Activated CD8-positive, alpha-beta T cell treated with anti-CD3 and anti-CD28 coated beads, Interleukin-2, amount 10 ng/mL, durations not matched to agents 7 days and 5 days (primary cell): ENCODE measurements around the gene RPS6KB1. TPM values are rescaled to one million over a fixed set of nuclear protein-coding genes. Genes with fewer than 3 reads are reported as not detected.
"Not testable (repeated sequence)": the region's sequence is repeated elsewhere in the genome, so short reads cannot be mapped to it uniquely, and the experiment has no call there.

Experiments used
- ATAC-seq: fragments of 150-1000 bp; cut with Tn5 transposase; one replicate; pipeline ENCODE4 v1.10.0; 2021; ENCODE audit warnings: moderate library complexity
- CTCF ChIA-PET: fragments of 350-600 bp; sonication (Branson Sonifier 250); formaldehyde crosslinking; loops from one replicate; lab custom pipeline; 2021; ENCODE audit warnings: antibody characterized with exemption; lab: Charles Lee
- POLR2A ChIA-PET: fragments of 350-600 bp; sonication (Branson Sonifier 250); formaldehyde crosslinking; loops from one replicate; lab custom pipeline; 2021; ENCODE audit warnings: antibody characterized with exemption; lab: Charles Lee
- DNase-seq: peaks from one replicate; pipeline ENCODE4 v3.0.0-alpha.2; 2020
- H3K27ac Mint-ChIP-seq: one replicate; pipeline ENCODE4 v1.8.0; 2021; ENCODE audit warnings: mild to moderate bottlenecking, mixed read lengths
- H3K27me3 Mint-ChIP-seq: one replicate; pipeline ENCODE4 v1.8.0; 2021; ENCODE audit warnings: low read depth, mixed read lengths
- H3K36me3 Mint-ChIP-seq: one replicate; pipeline ENCODE4 v1.8.0; 2021; ENCODE audit warnings: low read depth, mixed read lengths
- H3K4me1 Mint-ChIP-seq: one replicate; pipeline ENCODE4 v1.8.0; 2021; ENCODE audit warnings: low read depth, mixed read lengths
- H3K4me3 Mint-ChIP-seq: one replicate; pipeline ENCODE4 v1.8.0; 2021; ENCODE audit warnings: mild to moderate bottlenecking, mixed read lengths
- H3K9me3 Mint-ChIP-seq: one replicate; pipeline ENCODE4 v1.8.0; 2022; ENCODE audit warnings: mixed read lengths; ENCODE audit not compliant: insufficient read depth
- total RNA-seq, 2 experiments: library from RNA; stranded (reverse); gene quantifications; one replicate each; pipeline ENCODE4 v1.2.3, GENCODE V29; 2021

The RPS6KB1 gene
- 10 to 100 TPM; 47.5 to 48.7 TPM for total RNA-seq

DNA sequence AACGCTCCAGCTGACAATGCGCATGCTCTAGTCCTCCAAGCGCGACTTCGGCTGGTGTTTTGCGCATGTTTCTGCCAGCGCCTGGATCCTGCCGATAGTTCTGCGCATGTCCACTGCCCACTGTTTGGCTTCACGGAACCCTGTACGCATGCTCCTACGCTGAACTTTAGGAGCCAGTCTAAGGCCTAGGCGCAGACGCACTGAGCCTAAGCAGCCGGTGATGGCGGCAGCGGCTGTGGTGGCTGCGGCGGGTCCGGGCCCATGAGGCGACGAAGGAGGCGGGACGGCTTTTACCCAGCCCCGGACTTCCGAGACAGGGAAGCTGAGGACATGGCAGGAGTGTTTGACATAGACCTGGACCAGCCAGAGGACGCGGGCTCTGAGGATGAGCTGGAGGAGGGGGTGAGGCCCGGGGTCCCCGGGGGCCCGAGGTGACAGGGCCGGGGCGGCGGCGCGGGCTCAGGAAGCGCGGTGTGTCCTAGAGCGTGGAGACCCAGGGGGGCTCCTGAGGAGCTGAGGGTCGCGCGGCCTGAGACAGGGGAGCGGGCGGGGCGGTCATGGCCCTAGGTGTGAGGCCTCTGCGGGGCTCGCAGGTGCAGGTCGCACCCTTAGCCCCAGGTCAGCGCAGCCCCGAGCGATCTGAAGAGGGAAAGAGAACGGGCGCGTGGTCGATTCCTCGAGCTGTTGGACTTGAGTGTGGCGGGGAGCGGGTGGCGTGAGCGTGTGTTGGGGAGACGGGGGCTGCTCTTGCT lies at the start of gene RPS6KB1, which contains the start of gene TUBD1:
Gene RPS6KB1, plus strand, starts transcription at position 198 of the 752 bp plus-strand sequence. Its CDS starts 64 bp downstream, at position 262.
Gene TUBD1, minus strand, starts transcription at position 20 of the 752 bp plus-strand sequence. CDS start 1,941 bp downstream, outside the sequence.
- POLR2A ChIA-PET, result interaction anchor here (0.6 to 2.2 kb wide), 17 partner anchors 22 to 1886 kb away, joined by 3 to 11 read pairs (median 3); partner anchors contain the start of genes CLTC, PTRH2, RNFT1 and SRSF1
- peaks cover 30% of the 10 kb centered on the region for H3K36me3 Mint-ChIP-seq
- peak within 1 kb of the TSS; percentile 99 for H3K27ac Mint-ChIP-seq
- H3K4me3 Mint-ChIP-seq, result peak within 1 kb of the TSS; percentile 100
- no peaks in the 10 kb centered on the region for H3K9me3 Mint-ChIP-seq
- peak; percentile 99 for DNase-seq
- peak; percentile 96 for ATAC-seq
- H3K27me3 Mint-ChIP-seq, result no peaks in the 10 kb centered on the region
- CTCF ChIA-PET, result interaction anchor here (1.0 to 4.3 kb wide), 8 partner anchors 11 to 185 kb away, joined by 3 to 21 read pairs (median 5); partner anchors contain the start of genes PTRH2 and VMP1
- peaks cover 49% of the 10 kb centered on the region for H3K4me1 Mint-ChIP-seq

- no peaks in the 10 kb centered on the region for H3K9me3 Mint-ChIP-seq
- no peak overlapping the region for H3K4me3 Mint-ChIP-seq
- POLR2A ChIA-PET, result interaction anchor here (1.5 to 10.9 kb wide), 7 partner anchors 6 to 90 kb away, joined by 3 to 406 read pairs (median 12); no protein-coding TSS in a partner anchor
- H3K4me1 Mint-ChIP-seq, result peaks cover 77% of the 10 kb centered on the region
- H3K27me3 Mint-ChIP-seq, result no peaks in the 10 kb centered on the region
- DNase-seq, result no peak
- CTCF ChIA-PET, result interaction anchor here (1.0 to 1.2 kb wide), 4 partner anchors 14 to 66 kb away, joined by 3 to 4 read pairs (median 3); no protein-coding TSS in a partner anchor
- H3K27ac Mint-ChIP-seq, result peak overlapping the region; percentile 66
- no peak for ATAC-seq
- H3K36me3 Mint-ChIP-seq, result peaks cover 32% of the 10 kb centered on the region
Observed at GRCh38 chr17:59844884-59845594, 47.9 kb upstream of the RPS6KB1 start.

DNA sequence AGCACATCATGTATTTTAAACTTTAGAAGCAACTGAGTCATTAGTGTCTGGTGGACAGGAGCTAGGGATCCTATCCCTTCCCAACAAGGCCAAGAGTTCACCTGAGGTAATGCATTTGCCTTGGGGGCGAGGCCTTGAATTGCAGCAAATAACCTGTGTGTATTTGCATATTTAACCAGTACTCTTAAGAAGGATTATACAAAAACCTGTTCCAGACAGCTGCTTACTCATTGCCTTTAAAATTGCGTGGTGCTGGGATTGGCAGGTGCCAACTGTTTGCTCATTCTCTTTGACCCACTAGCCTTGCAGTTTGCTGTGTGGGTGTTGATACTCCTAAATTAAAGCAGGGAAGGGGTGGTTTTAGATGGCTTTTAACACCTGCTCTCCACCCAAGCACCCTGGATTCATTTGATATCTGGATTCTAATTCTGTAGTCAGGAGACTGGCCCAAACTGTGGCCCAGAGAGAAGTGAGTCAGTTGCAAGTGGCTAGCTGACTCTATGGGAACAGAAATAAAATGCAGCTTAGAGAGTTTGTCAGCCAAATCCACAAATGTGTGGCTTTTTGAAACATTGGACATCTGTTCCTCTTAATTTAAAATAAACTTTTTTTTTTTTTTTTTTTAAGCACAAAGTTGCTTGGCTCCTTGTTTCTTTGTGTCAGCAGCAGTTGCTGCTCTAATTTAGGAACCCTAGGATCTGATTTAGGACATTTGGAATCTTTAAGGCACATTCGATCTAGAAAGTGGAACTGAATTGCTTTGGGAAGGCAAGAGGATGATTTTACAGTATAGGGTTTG lies 47.1 kb upstream of the RPS6KB1 start:
- ChIA-PET POLR2A (interaction anchor here (1.2 to 10.9 kb wide), 9 partner anchors 7 to 119 kb away, joined by 3 to 406 read pairs (median 9); partner anchors contain the start of gene RNFT1), CTCF (interaction anchor here (1.0 to 2.7 kb wide), 6 partner anchors 15 to 67 kb away, joined by 3 to 13 read pairs (median 4); no protein-coding TSS in a partner anchor)
- no peaks in the 10 kb centered on the region for H3K9me3 Mint-ChIP-seq
- H3K36me3 Mint-ChIP-seq, result peaks cover 25% of the 10 kb centered on the region
- no peaks in the 10 kb centered on the region for H3K27me3 Mint-ChIP-seq
- H3K4me1 Mint-ChIP-seq, result peaks cover 75% of the 10 kb centered on the region
- ATAC-seq, result peak; percentile 12
- H3K4me3 Mint-ChIP-seq, result no peak overlapping the region
- DNase-seq, result no peak
- peak overlapping the region; percentile 66 for H3K27ac Mint-ChIP-seq

GRCh38 chr17:59846394-59847165 lies 46.3 kb upstream of the RPS6KB1 start:
- H3K27ac Mint-ChIP-seq, result peak overlapping the region; percentile 44
- POLR2A ChIA-PET, result interaction anchor here (0.7 to 10.9 kb wide), 10 partner anchors 8 to 118 kb away, joined by 3 to 406 read pairs (median 8); partner anchors contain the start of gene RNFT1
- ATAC-seq (peak; percentile 55), DNase-seq (no peak)
- no peaks in the 10 kb centered on the region for H3K9me3 Mint-ChIP-seq
- CTCF ChIA-PET, result interaction anchor here (1.1 to 3.2 kb wide), 4 partner anchors 18 to 68 kb away, joined by 3 to 13 read pairs (median 7); no protein-coding TSS in a partner anchor
- no peak overlapping the region for H3K4me3 Mint-ChIP-seq
- H3K4me1 Mint-ChIP-seq, result peaks cover 71% of the 10 kb centered on the region
- H3K27me3 Mint-ChIP-seq, result no peaks in the 10 kb centered on the region
- peaks cover 17% of the 10 kb centered on the region for H3K36me3 Mint-ChIP-seq

DNA sequence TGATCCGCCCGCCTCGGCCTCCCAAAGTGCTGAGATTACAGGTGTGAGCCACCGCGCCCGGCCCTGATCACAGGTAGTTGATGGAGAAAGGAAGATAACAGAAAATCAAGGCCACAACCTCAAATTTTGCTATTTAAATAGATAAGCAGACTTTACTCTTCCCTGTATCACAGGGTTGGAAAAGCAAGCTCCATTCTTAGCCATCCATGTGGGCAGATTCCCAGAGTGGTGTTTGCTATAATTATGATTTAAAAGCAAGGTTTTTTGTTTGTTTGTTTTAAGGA lies 44.6 kb upstream of the RPS6KB1 start:
- no peak overlapping the region for H3K27ac Mint-ChIP-seq
- H3K9me3 Mint-ChIP-seq, result no peaks in the 10 kb centered on the region
- no peaks in the 10 kb centered on the region for H3K27me3 Mint-ChIP-seq
- CTCF ChIA-PET, result interaction anchor here (1.1 to 3.2 kb wide), 5 partner anchors 9 to 65 kb away, joined by 4 to 13 read pairs (median 5); no protein-coding TSS in a partner anchor
- POLR2A ChIA-PET, result interaction anchor here (0.7 to 9.9 kb wide), 8 partner anchors 10 to 96 kb away, joined by 3 to 89 read pairs (median 5); no protein-coding TSS in a partner anchor
- ATAC-seq (no peak), DNase-seq (no peak)
- peaks cover 74% of the 10 kb centered on the region for H3K4me1 Mint-ChIP-seq
- no peak overlapping the region for H3K4me3 Mint-ChIP-seq
- peaks cover 6% of the 10 kb centered on the region for H3K36me3 Mint-ChIP-seq

- Mint-ChIP-seq H3K4me1 (peaks cover 72% of the 10 kb centered on the region), H3K27me3 (no peaks in the 10 kb centered on the region), H3K9me3 (no peaks in the 10 kb centered on the region), H3K4me3 (peak overlapping the region; percentile 6), H3K27ac (peak overlapping the region; percentile 45), H3K36me3 (peaks cover 4% of the 10 kb centered on the region)
- peak; percentile 34 for ATAC-seq
- DNase-seq, result peak; percentile 62
- POLR2A ChIA-PET, result interaction anchor here (0.7 to 9.9 kb wide), 7 partner anchors 10 to 97 kb away, joined by 3 to 89 read pairs (median 5); no protein-coding TSS in a partner anchor
- CTCF ChIA-PET, result interaction anchor here (1.1 to 3.2 kb wide), 5 partner anchors 10 to 66 kb away, joined by 4 to 13 read pairs (median 5); no protein-coding TSS in a partner anchor
Observed at GRCh38 chr17:59848778-59849177, 44.1 kb upstream of the RPS6KB1 start.

DNA sequence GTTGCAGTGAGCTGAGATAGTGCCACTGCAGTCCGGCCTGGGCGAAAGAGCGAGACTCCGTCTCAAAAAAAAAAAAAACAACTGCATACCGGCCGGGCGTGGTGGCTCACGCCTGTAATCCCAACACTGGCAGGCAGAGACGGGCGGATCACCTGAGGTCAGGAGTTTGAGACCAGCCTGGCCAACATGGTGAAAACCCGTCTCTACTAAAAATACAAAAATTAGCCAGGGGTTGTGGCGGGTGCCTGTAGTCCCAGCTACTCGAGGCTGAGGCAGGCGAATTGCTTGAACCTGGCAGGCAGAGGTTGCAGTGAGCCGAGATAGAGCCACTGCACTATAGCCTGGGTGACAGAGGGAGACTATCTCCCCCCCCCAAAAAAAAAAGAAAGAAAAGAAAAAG lies 42.6 kb upstream of the RPS6KB1 start:
- H3K27ac Mint-ChIP-seq, result not testable (repeated sequence)
- peaks cover 61% of the 10 kb centered on the region for H3K4me1 Mint-ChIP-seq

DNA sequence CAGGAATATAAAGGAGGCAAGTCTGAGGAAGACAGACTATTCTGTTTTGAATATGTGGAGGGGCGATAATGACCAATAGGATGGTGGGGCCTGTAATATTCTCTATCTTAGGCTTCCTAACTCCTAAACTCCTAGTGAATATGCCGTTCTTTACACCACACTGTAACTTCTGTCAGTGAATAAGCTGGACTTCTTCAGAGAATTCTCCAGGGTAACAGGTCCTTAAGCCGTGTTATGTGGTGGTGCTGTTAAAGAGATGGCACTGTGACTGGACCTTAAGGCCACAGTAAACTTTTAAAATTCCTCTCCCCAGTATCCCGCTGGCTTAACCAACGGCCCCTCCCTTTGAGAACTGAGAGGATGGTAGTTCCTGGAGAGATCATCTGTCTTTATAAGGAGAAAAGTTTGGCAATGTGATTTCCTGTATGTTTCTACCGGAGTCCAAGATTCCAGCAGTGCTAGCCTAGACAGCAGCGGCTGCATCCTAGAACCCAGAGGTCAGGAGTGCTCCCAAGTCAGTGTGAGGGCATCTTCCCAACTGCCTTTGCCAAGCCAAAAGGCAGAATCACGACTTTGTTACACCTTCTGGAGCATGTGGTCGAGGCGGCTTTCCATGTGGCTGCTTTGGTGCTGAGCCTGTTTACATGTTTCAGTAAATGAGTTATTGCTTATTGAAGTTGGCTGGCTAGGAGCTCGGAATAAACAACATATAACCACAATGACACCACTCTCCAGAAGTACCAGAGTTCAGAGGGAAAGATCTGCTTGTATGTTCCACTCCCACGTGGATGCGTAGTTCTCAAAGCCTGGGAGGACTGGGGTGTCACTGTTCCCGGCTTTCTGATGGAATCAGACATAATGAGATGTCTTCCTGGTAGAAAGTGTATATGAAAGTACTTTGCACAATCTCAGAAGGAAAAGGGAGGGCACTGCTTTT lies 41.2 kb upstream of the RPS6KB1 start:
- no peak for ATAC-seq
- H3K4me1 Mint-ChIP-seq, result peaks cover 48% of the 10 kb centered on the region
- H3K27ac Mint-ChIP-seq, result peak overlapping the region; percentile 39

More for the DNA sequence above, 42.6 kb upstream of the RPS6KB1 start:
- H3K9me3 Mint-ChIP-seq, H3K4me3 Mint-ChIP-seq, H3K36me3 Mint-ChIP-seq, ATAC-seq, CTCF ChIA-PET, DNase-seq, H3K27me3 Mint-ChIP-seq: not testable (repeated sequence)
- POLR2A ChIA-PET, result interaction anchor here (0.7 to 9.9 kb wide), 4 partner anchors 12 to 99 kb away, joined by 3 to 89 read pairs (median 4); no protein-coding TSS in a partner anchor

GRCh38 chr17:59852847-59853167 lies 40.1 kb upstream of the RPS6KB1 start:
- peaks cover 43% of the 10 kb centered on the region for H3K4me1 Mint-ChIP-seq
- ChIA-PET CTCF (interaction anchor here (1.0 to 2.2 kb wide), 8 partner anchors 11 to 83 kb away, joined by 3 to 12 read pairs (median 6); no protein-coding TSS in a partner anchor), POLR2A (interaction anchor here (1.0 to 9.9 kb wide), 7 partner anchors 9 to 98 kb away, joined by 3 to 89 read pairs (median 4); no protein-coding TSS in a partner anchor)
- H3K36me3 Mint-ChIP-seq, DNase-seq, H3K27me3 Mint-ChIP-seq, H3K4me3 Mint-ChIP-seq, H3K9me3 Mint-ChIP-seq, H3K27ac Mint-ChIP-seq, ATAC-seq: not testable (repeated sequence)

More for the DNA sequence above, 41.2 kb upstream of the RPS6KB1 start:
- ChIA-PET CTCF (interaction anchor here (2.2 kb wide), 1 partner anchor 18 kb away, joined by 7 read pairs; no protein-coding TSS in a partner anchor), POLR2A (interaction anchor here (9.9 kb wide), 1 partner anchor 13 kb away, joined by 89 read pairs; no protein-coding TSS in a partner anchor)
- H3K27me3 Mint-ChIP-seq, result no peaks in the 10 kb centered on the region
- peaks cover 4% of the 10 kb centered on the region for H3K36me3 Mint-ChIP-seq
- DNase-seq, result no peak
- no peak overlapping the region for H3K4me3 Mint-ChIP-seq
- H3K9me3 Mint-ChIP-seq, result no peaks in the 10 kb centered on the region
